ENCODE results near the gene KRT6B.

DNA sequence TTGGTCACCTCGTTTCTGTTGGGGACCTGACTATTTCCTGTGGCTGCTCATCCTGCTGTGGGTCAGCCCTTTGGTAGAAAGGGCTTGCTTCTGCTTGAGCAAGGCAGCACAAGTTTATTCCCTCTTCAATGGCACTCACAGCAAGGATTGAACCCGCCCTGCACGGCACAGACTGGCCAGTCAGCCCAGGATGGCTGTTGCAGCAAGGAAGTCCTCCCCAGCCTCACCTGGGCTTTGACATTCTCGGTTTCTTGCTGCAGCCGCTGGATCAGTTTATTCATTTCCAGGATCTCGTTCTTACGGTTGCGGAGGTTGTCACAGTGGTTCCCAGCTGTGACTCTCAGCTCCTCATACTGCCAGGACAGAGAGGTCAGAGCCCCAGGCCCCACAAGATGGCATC is 55.3 kb downstream of the KRT6B start:
- TF ChIP-seq PCBP1 (IDR thresholded peaks at IDR 0.05; ENCODE audit: low read depth, low read length, poor library complexity, severe bottlenecking) (no peak), HNRNPUL1 (IDR thresholded peaks at IDR 0.05; ENCODE audit: low read length) (no peak), JUN (IDR thresholded peaks at IDR 0.05; ENCODE audit: borderline replicate concordance, low read depth, low read length) (no peak), JUN (CRISPR knock-in tag; IDR thresholded peaks at IDR 0.05; ENCODE audit: borderline replicate concordance) (no peak), POLR2AphosphoS5 (IDR thresholded peaks at IDR 0.05; ENCODE audit: control insufficient read depth, insufficient read depth, low read depth, low read length) (no peak), MXI1 (IDR thresholded peaks at IDR 0.05; ENCODE audit: low read depth, low read length) (no peak), SREBF1 (IDR thresholded peaks at IDR 0.05; ENCODE audit: borderline replicate concordance, low read depth, low read length) (no peak)
- TF ChIP-seq, protein P1, sequence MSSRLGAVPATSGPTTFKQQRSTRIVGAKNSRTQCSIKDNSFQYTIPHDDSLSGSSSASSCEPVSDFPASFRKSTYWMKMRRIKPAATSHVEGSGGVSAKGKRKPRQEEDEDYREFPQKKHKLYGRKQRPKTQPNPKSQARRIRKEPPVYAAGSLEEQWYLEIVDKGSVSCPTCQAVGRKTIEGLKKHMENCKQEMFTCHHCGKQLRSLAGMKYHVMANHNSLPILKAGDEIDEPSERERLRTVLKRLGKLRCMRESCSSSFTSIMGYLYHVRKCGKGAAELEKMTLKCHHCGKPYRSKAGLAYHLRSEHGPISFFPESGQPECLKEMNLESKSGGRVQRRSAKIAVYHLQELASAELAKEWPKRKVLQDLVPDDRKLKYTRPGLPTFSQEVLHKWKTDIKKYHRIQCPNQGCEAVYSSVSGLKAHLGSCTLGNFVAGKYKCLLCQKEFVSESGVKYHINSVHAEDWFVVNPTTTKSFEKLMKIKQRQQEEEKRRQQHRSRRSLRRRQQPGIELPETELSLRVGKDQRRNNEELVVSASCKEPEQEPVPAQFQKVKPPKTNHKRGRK (tag; IDR thresholded peaks at IDR 0.05), result no peak
- TF ChIP-seq, protein P2, sequence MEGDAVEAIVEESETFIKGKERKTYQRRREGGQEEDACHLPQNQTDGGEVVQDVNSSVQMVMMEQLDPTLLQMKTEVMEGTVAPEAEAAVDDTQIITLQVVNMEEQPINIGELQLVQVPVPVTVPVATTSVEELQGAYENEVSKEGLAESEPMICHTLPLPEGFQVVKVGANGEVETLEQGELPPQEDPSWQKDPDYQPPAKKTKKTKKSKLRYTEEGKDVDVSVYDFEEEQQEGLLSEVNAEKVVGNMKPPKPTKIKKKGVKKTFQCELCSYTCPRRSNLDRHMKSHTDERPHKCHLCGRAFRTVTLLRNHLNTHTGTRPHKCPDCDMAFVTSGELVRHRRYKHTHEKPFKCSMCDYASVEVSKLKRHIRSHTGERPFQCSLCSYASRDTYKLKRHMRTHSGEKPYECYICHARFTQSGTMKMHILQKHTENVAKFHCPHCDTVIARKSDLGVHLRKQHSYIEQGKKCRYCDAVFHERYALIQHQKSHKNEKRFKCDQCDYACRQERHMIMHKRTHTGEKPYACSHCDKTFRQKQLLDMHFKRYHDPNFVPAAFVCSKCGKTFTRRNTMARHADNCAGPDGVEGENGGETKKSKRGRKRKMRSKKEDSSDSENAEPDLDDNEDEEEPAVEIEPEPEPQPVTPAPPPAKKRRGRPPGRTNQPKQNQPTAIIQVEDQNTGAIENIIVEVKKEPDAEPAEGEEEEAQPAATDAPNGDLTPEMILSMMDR (IDR thresholded peaks at IDR 0.05 in 2 of 3, conservative IDR thresholded peaks at IDR 0.05 in 1 of 3; ENCODE audit: insufficient read depth in 2 of 3, low read depth in 1 of 3, low read length in 3 of 3), result no peak
- TF ChIP-seq, protein P3, sequence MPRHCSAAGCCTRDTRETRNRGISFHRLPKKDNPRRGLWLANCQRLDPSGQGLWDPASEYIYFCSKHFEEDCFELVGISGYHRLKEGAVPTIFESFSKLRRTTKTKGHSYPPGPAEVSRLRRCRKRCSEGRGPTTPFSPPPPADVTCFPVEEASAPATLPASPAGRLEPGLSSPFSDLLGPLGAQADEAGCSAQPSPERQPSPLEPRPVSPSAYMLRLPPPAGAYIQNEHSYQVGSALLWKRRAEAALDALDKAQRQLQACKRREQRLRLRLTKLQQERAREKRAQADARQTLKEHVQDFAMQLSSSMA (CRISPR knock-in tag; IDR thresholded peaks at IDR 0.05), result no peak
